GM18873 (cell line): Measurements from ENCODE around the gene UBE3B.

Source experiments
- ATAC-seq: cut with Tn5 transposase; IDR thresholded peaks from one replicate; pipeline ENCODE4 v1.9.1; 2021; ENCODE audit warnings: mild to moderate bottlenecking, moderate library complexity, moderate number of reproducible peaks; ENCODE audit not compliant: unreplicated experiment, low FRiP score

UBE3B gene

GRCh38 chr12:109523504-109523903 is 46.1 kb downstream of the UBE3B start:
- ATAC-seq = no peak

GRCh38 chr12:109524466-109525278 is 47.2 kb downstream of the UBE3B start:
- ATAC-seq = no peak

- no peak for ATAC-seq
Observed at GRCh38 chr12:109525279-109525585, 47.8 kb downstream of the UBE3B start.

- no peak for ATAC-seq
Observed at GRCh38 chr12:109527489-109528123, 50.2 kb downstream of the UBE3B start.

- no peak for ATAC-seq
Observed at GRCh38 chr12:109529691-109530640, 52.5 kb downstream of the UBE3B start.

GRCh38 chr12:109531411-109531810 is 54.0 kb downstream of the UBE3B start:
- ATAC-seq = no peak

GRCh38 chr12:109532721-109533486 is 55.5 kb downstream of the UBE3B start:
- no peak for ATAC-seq

GRCh38 chr12:109533487-109533740 is 56.0 kb downstream of the UBE3B start:
- no peak for ATAC-seq

GRCh38 chr12:109534456-109534855 is 57.0 kb downstream of the UBE3B start:
- ATAC-seq = no peak

- ATAC-seq = no peak
Observed at GRCh38 chr12:109535231-109535862, 57.9 kb downstream of the UBE3B start.

- no peak for ATAC-seq
Observed at GRCh38 chr12:109535863-109536250, 58.4 kb downstream of the UBE3B start.

- ATAC-seq = no peak
Observed at GRCh38 chr12:109537136-109537535, 59.7 kb downstream of the UBE3B start.

- ATAC-seq = no peak
Observed at GRCh38 chr12:109538191-109538863, 60.9 kb downstream of the UBE3B start.

GRCh38 chr12:109539508-109539907 is 62.1 kb downstream of the UBE3B start:
- no peak for ATAC-seq

- ATAC-seq = no peak
Observed at GRCh38 chr12:109540526-109541412, 63.3 kb downstream of the UBE3B start.

- no peak for ATAC-seq
Observed at GRCh38 chr12:109541413-109541726, 63.9 kb downstream of the UBE3B start.

GRCh38 chr12:109542014-109542413 is 64.6 kb downstream of the UBE3B start:
- ATAC-seq = no peak

GRCh38 chr12:109542876-109543275 is 65.4 kb downstream of the UBE3B start:
- ATAC-seq = no peak
